ENCODE results near the gene KCNQ2. TPM values are rescaled to one million over a fixed set of nuclear protein-coding genes. Genes with fewer than 3 reads are reported as not detected.

The KCNQ2 gene
- total RNA-seq, 1 experiment from 2014 or later: 0.38 TPM

GRCh38 chr20:63500902-63501817 lies 28.7 kb upstream of the KCNQ2 start:
- H3K4me3 Mint-ChIP-seq (ENCODE audit: low read depth, unreplicated experiment): peak overlapping the region; percentile 9
- DNase-seq: no peak
- H3K27ac Mint-ChIP-seq (ENCODE audit: unreplicated experiment): no peak overlapping the region
- no peak for TF ChIP-seq CTCF (IDR thresholded peaks at IDR 0.05; ENCODE audit: unreplicated experiment)
- CTCF ChIA-PET: interaction anchor here (0.6 to 2.5 kb wide), 4 partner anchors 14 to 265 kb away, joined by 3 to 14 read pairs (median 6); partner anchors contain the start of gene PPDPF
- H3K4me1 Mint-ChIP-seq (ENCODE audit: low read depth, unreplicated experiment): no peaks in the 10 kb centered on the region
- intact Hi-C loops (cut with micrococcal nuclease; ENCODE audit: unreplicated experiment): no loop called here
- H3K27me3 Mint-ChIP-seq (ENCODE audit: unreplicated experiment): peaks cover 33% of the 10 kb centered on the region
- H3K36me3 Mint-ChIP-seq (ENCODE audit: insufficient read depth, unreplicated experiment): peaks cover 35% of the 10 kb centered on the region
- peaks cover 4% of the 10 kb centered on the region for H3K9me3 Mint-ChIP-seq (ENCODE audit: low read depth, unreplicated experiment)
- no TSS peak for BruUV-seq (replicated peaks)

GRCh38 chr20:63500151-63500901 lies 27.9 kb upstream of the KCNQ2 start:
- no peaks in the 10 kb centered on the region for H3K4me1 Mint-ChIP-seq (ENCODE audit: low read depth, unreplicated experiment)
- peak overlapping the region; percentile 75 for H3K4me3 Mint-ChIP-seq (ENCODE audit: low read depth, unreplicated experiment)
- TF ChIP-seq CTCF (IDR thresholded peaks at IDR 0.05; ENCODE audit: unreplicated experiment): no peak
- intact Hi-C loops (cut with micrococcal nuclease; ENCODE audit: unreplicated experiment): no loop called here
- H3K9me3 Mint-ChIP-seq (ENCODE audit: low read depth, unreplicated experiment): peaks cover 4% of the 10 kb centered on the region
- CTCF ChIA-PET: interaction anchor here (0.6 kb wide), 2 partner anchors 188 to 266 kb away, joined by 3 to 5 read pairs; no protein-coding TSS in a partner anchor
- no TSS peak for BruUV-seq (replicated peaks)
- no peak overlapping the region for H3K27ac Mint-ChIP-seq (ENCODE audit: unreplicated experiment)
- H3K27me3 Mint-ChIP-seq (ENCODE audit: unreplicated experiment): peaks cover 24% of the 10 kb centered on the region
- no peak for DNase-seq
- H3K36me3 Mint-ChIP-seq (ENCODE audit: insufficient read depth, unreplicated experiment): peaks cover 40% of the 10 kb centered on the region

GRCh38 chr20:63499338-63499969 lies 27.0 kb upstream of the KCNQ2 start:
- Mint-ChIP-seq H3K36me3 (ENCODE audit: insufficient read depth, unreplicated experiment) (peaks cover 45% of the 10 kb centered on the region), H3K27ac (ENCODE audit: unreplicated experiment) (no peak overlapping the region), H3K27me3 (ENCODE audit: unreplicated experiment) (peaks cover 16% of the 10 kb centered on the region), H3K9me3 (ENCODE audit: low read depth, unreplicated experiment) (no peaks in the 10 kb centered on the region), H3K4me3 (ENCODE audit: low read depth, unreplicated experiment) (peak overlapping the region; percentile 75), H3K4me1 (ENCODE audit: low read depth, unreplicated experiment) (no peaks in the 10 kb centered on the region)
- peak; percentile 40 for DNase-seq
- no TSS peak for BruUV-seq (replicated peaks)
- intact Hi-C loops (cut with micrococcal nuclease; ENCODE audit: unreplicated experiment): loop anchor here (2.0 kb wide), 1 partner anchor 21 kb away; the partner anchor contains the start of gene PPDPF
- no peak for TF ChIP-seq CTCF (IDR thresholded peaks at IDR 0.05; ENCODE audit: unreplicated experiment)
- CTCF ChIA-PET: no interaction called here

- intact Hi-C loops (cut with micrococcal nuclease; ENCODE audit: unreplicated experiment): loop anchor here (2.0 kb wide), 1 partner anchor 22 kb away; the partner anchor contains the start of gene PPDPF
- peak; percentile 73 for DNase-seq
- no TSS peak for BruUV-seq (replicated peaks)
Measured at GRCh38 chr20:63498960-63499337, 26.5 kb upstream of the KCNQ2 start, which contains the start of gene EEF1A2. Gene EEF1A2, minus strand, starts transcription at chr20:63499083. Its CDS starts 1,320 bp downstream, at chr20:63497763.

More at GRCh38 chr20:63498960-63499337, 26.5 kb upstream of the KCNQ2 start, which contains the start of gene EEF1A2:
- H3K27ac Mint-ChIP-seq (ENCODE audit: unreplicated experiment): peak within 1 kb of the TSS; percentile 50
- CTCF ChIA-PET: no interaction called here
- H3K9me3 Mint-ChIP-seq (ENCODE audit: low read depth, unreplicated experiment): no peaks in the 10 kb centered on the region
- H3K4me1 Mint-ChIP-seq (ENCODE audit: low read depth, unreplicated experiment): no peaks in the 10 kb centered on the region
- H3K36me3 Mint-ChIP-seq (ENCODE audit: insufficient read depth, unreplicated experiment): peaks cover 45% of the 10 kb centered on the region
- TF ChIP-seq CTCF (IDR thresholded peaks at IDR 0.05; ENCODE audit: unreplicated experiment): peak; percentile 38
- H3K4me3 Mint-ChIP-seq (ENCODE audit: low read depth, unreplicated experiment): peak within 1 kb of the TSS; percentile 75
- H3K27me3 Mint-ChIP-seq (ENCODE audit: unreplicated experiment): peaks cover 11% of the 10 kb centered on the region
